D721Med (cell line): ENCODE results near the gene RAB14.

Source experiments
- DNase-seq: peaks from one replicate; pipeline ENCODE4 v3.0.0; 2011; ENCODE audit warnings: low spot score; ENCODE audit not compliant: insufficient read length
- FAIRE-seq: peaks from 2 replicates; lab custom pipeline; 2011; peaks lifted over from hg19 to GRCh38; lab: Jason Lieb, UNC
- CTCF ChIP-seq: IDR thresholded peaks from 2 replicates; pipeline ENCODE4 v1.5.1; 2012; ENCODE audit warnings: mild to moderate bottlenecking, control low read depth; ENCODE audit not compliant: insufficient read depth; ENCODE audit errors: missing control alignments

The RAB14 gene

GRCh38 chr9:121230256-121230655 is 28.6 kb upstream of the RAB14 start:
- FAIRE-seq, result no peak
- no peak for TF ChIP-seq CTCF

DNA sequence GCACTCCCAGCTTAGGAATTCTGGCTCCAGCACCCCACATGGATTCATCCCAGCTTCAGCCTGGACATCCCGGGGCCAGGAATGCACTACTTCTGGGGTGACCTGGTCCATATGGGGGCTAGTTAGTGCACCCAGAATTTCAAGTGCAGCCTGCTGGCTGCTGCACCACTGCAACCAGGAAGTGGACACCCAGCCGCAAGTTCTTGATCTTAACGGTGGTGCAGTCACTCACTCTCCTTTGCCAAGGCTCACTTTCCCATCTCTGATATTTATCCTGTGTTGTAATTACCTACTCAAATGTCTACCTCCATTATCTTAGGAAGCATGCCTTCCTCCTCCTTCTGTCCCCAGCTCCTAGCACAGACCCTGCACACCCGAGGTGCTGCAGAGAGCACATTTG is 26.2 kb upstream of the RAB14 start:
- no peak for DNase-seq
- TF ChIP-seq CTCF, result no peak
- no peak for FAIRE-seq

More at GRCh38 chr9:121230256-121230655, 28.6 kb upstream of the RAB14 start:
- no peak for DNase-seq

DNA sequence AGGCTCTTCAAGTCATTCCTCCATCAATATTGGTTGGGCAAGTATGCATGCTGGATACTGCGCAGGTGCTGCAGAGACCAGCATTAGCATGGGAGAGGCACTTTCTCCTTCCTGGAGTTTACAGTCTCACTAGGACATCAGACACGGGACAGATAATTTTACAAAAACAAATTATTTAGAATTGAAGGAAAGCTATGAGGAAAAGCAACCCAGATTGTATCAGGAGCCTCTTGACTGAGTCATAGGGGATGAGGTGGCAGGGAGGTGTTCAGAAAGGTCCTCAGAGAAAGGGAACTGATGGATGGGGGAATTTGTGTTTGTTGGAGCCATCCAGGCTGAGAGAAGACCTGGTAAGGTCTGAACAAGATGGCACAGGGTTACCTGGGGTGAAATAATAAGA is 24.5 kb upstream of the RAB14 start:
- DNase-seq (no peak), FAIRE-seq (no peak)
- TF ChIP-seq CTCF, result no peak

DNA sequence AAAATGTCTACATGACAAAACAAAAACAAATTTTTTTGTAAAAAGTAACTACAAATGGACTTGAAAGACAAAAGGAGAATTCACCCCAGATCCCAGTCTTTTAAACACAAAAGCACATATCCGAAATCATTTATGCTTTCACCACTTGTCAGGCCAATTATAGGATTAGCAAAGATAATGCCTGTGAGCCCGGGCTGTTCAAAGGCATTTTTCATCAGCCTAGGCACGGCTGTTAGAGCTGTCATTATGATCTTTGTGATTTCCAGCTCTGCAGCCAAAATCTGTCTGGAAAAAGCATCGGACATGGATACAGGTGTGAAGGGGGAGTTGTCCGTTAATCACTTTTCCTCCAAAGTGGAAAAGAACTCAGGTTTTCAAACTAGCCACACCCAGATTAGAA is 23.6 kb upstream of the RAB14 start:
- DNase-seq (peak; percentile 46), FAIRE-seq (peak; percentile 35)
- no peak for TF ChIP-seq CTCF

- DNase-seq (no peak), FAIRE-seq (no peak)
- TF ChIP-seq CTCF, result peak; percentile 75
Measured at GRCh38 chr9:121222524-121223171, 21.0 kb upstream of the RAB14 start.

- no peak for FAIRE-seq
- no peak for DNase-seq
- TF ChIP-seq CTCF, result no peak
Measured at GRCh38 chr9:121221664-121222055, 20.0 kb upstream of the RAB14 start.

GRCh38 chr9:121220996-121221663 is 19.5 kb upstream of the RAB14 start:
- FAIRE-seq (no peak), DNase-seq (no peak)
- TF ChIP-seq CTCF, result no peak
